CD4-positive, alpha-beta T cell treated with Interferon alpha-2 for 1 hour (primary cell): Measurements from ENCODE around the gene ARF6.
"Not testable (repeated sequence)": the region's sequence is repeated elsewhere in the genome, so short reads cannot be mapped to it uniquely, and the experiment has no call there.

Experiments
- DNase-seq, 2 donors: peaks; one replicate each; pipeline ENCODE4 v3.0.0-alpha.2; 2020 to 2022

Gene ARF6

GRCh38 chr14:49892636-49893308, at the start of gene ARF6:
ARF6 (plus strand) TSS chr14:49893082; CDS start chr14:49893737, 655 bp downstream.
- DNase-seq: peak; percentile 97

GRCh38 chr14:49849213-49849847, 43.6 kb upstream of the ARF6 start:
- no peak for DNase-seq

GRCh38 chr14:49851813-49852212, 41.1 kb upstream of the ARF6 start:
- no peak for DNase-seq

GRCh38 chr14:49852301-49853157, 40.4 kb upstream of the ARF6 start, which contains the start of gene NEMF:
NEMF (minus strand) TSS chr14:49852788; CDS start chr14:49852753, 35 bp downstream.
- DNase-seq: peak; percentile 80 to 90

- DNase-seq: no peak
Observed at GRCh38 chr14:49853158-49853477, 39.8 kb upstream of the ARF6 start.

GRCh38 chr14:49853572-49854375, 39.1 kb upstream of the ARF6 start:
- peak; percentile 79 to 85 for DNase-seq

- no peak for DNase-seq
Observed at GRCh38 chr14:49857427-49858003, 35.4 kb upstream of the ARF6 start.

GRCh38 chr14:49858383-49858782, 34.5 kb upstream of the ARF6 start:
- DNase-seq: no peak

- DNase-seq: no peak
Observed at GRCh38 chr14:49860988-49861698, 31.7 kb upstream of the ARF6 start.

- peak; percentile 71 to 78 for DNase-seq
Observed at GRCh38 chr14:49861699-49862088, 31.2 kb upstream of the ARF6 start.

- DNase-seq: peak; percentile 86 to 92
Observed at GRCh38 chr14:49862089-49862673, 30.7 kb upstream of the ARF6 start.

- peak; percentile 53 to 79 for DNase-seq
Observed at GRCh38 chr14:49863487-49864281, 29.2 kb upstream of the ARF6 start.

- DNase-seq: peak; percentile 77 to 83
Observed at GRCh38 chr14:49865431-49865859, 27.4 kb upstream of the ARF6 start.

- peak; percentile 98 for DNase-seq
Observed at GRCh38 chr14:49867831-49868719, 24.8 kb upstream of the ARF6 start.

- DNase-seq: no peak
Observed at GRCh38 chr14:49868720-49869114, 24.2 kb upstream of the ARF6 start.

GRCh38 chr14:49870908-49871307, 22.0 kb upstream of the ARF6 start:
- no peak for DNase-seq

- not testable (repeated sequence) for DNase-seq
Observed at GRCh38 chr14:49873548-49873947, 19.3 kb upstream of the ARF6 start.

GRCh38 chr14:49875640-49876198, 17.2 kb upstream of the ARF6 start:
- no peak for DNase-seq

GRCh38 chr14:49876563-49877127, 16.2 kb upstream of the ARF6 start:
- no peak for DNase-seq
